ENCODE data around the gene TTC38. TPM values are rescaled to one million over a fixed set of nuclear protein-coding genes. Genes with fewer than 3 reads are reported as not detected.

Gene TTC38
- polyA plus RNA-seq, 2 of the 4 experiments (the other 2 are of a cell fraction): 12.4 to 22.1 TPM

GRCh38 chr22:46326066-46326680 is 58.4 kb downstream of the TTC38 start:
- 89% methylated on average over 14 of the region's 23 CpGs for WGBS (ENCODE audit: missing lambda C conversion rate)
- CTCF ChIA-PET: interaction anchor here (1.0 kb wide), 1 partner anchor 210 kb away, joined by 3 read pairs; no protein-coding TSS in a partner anchor
- FAIRE-seq (no peak), ATAC-seq (no peak), DNase-seq (ENCODE audit: low read depth in 1 of 2, low spot score in 1 of 2) (no peak)
- H3K9me3 ChIP-seq: no peaks in the 10 kb centered on the region
- H3K4me3 ChIP-seq: no peak overlapping the region
- TF ChIP-seq ESRRA (IDR thresholded peaks at IDR 0.05; ENCODE audit: borderline replicate concordance, low read length): no peak
- no peak for TF ChIP-seq HEYL (CRISPR knock-in tag; IDR thresholded peaks at IDR 0.05)
- no peak for TF ChIP-seq PBX3 (IDR thresholded peaks at IDR 0.05)
- no peak for TF ChIP-seq KDM5A (IDR thresholded peaks at IDR 0.05)
- no peak for TF ChIP-seq CTCF (IDR thresholded peaks at IDR 0.05)
- TF ChIP-seq RNF2 (IDR thresholded peaks at IDR 0.05; ENCODE audit: borderline replicate concordance, low read depth): no peak
- TF ChIP-seq SMC3 (IDR thresholded peaks at IDR 0.05): no peak
- TF ChIP-seq RFX5 (IDR thresholded peaks at IDR 0.05): no peak
- TF ChIP-seq MAZ (IDR thresholded peaks at IDR 0.05; ENCODE audit: borderline replicate concordance, low read depth, low read length): no peak
- TF ChIP-seq FOSB (CRISPR knock-in tag; IDR thresholded peaks at IDR 0.05): no peak
- no peak for TF ChIP-seq ZFP36 (IDR thresholded peaks at IDR 0.05; ENCODE audit: borderline replicate concordance, partially characterized antibody)
- no peak for TF ChIP-seq TP53 (CRISPR knock-in tag; IDR thresholded peaks at IDR 0.05)
- no peak for TF ChIP-seq USF2 (IDR thresholded peaks at IDR 0.05)
- TF ChIP-seq ZSCAN20 (CRISPR knock-in tag; IDR thresholded peaks at IDR 0.05): no peak
- TF ChIP-seq HOXA7 (CRISPR knock-in tag; IDR thresholded peaks at IDR 0.05): no peak
- TF ChIP-seq RAD21 (conservative IDR thresholded peaks at IDR 0.05 in 1 of 2, IDR thresholded peaks at IDR 0.05 in 1 of 2): no peak
- no peak overlapping the region for H3K27ac ChIP-seq
- POLR2A ChIA-PET: no interaction called here
- H3K4me2 ChIP-seq: no peak overlapping the region
- H3K4me1 ChIP-seq: no peaks in the 10 kb centered on the region

- CTCF ChIA-PET: interaction anchor here (0.6 to 1.2 kb wide), 5 partner anchors 13 to 333 kb away, joined by 3 to 4 read pairs (median 4); no protein-coding TSS in a partner anchor
- H3K4me3 ChIP-seq: no peak overlapping the region
- DNase-seq (ENCODE audit: low read depth in 1 of 2, low spot score in 1 of 2) (no peak), FAIRE-seq (no peak), ATAC-seq (no peak)
- no peak overlapping the region for H3K27ac ChIP-seq
- TF ChIP-seq JUNB (IDR thresholded peaks at IDR 0.05): no peak
- TF ChIP-seq HOXB5 (CRISPR knock-in tag; IDR thresholded peaks at IDR 0.05): no peak
- no peak for TF ChIP-seq CHD2 (IDR thresholded peaks at IDR 0.05; ENCODE audit: low read length, partially characterized antibody)
- TF ChIP-seq TP53 (CRISPR knock-in tag; IDR thresholded peaks at IDR 0.05): no peak
- TF ChIP-seq EHF (CRISPR knock-in tag; IDR thresholded peaks at IDR 0.05): no peak
- no peak for TF ChIP-seq ESRRA (IDR thresholded peaks at IDR 0.05; ENCODE audit: borderline replicate concordance, low read length)
- TF ChIP-seq RFX5 (IDR thresholded peaks at IDR 0.05): no peak
- TF ChIP-seq FOXS1 (CRISPR knock-in tag; IDR thresholded peaks at IDR 0.05): no peak
- no peak for TF ChIP-seq CEBPB (IDR thresholded peaks at IDR 0.05)
- no peak overlapping the region for H3K4me2 ChIP-seq
- POLR2A ChIA-PET: no interaction called here
- H3K9me3 ChIP-seq: no peaks in the 10 kb centered on the region
- no peaks in the 10 kb centered on the region for H3K4me1 ChIP-seq
- WGBS (ENCODE audit: missing lambda C conversion rate): 92% methylated on average over 11 of the region's 13 CpGs
Measured at GRCh38 chr22:46327691-46328465, 60.1 kb downstream of the TTC38 start.
